SH-SY5Y (cell line): ENCODE data around the gene NF1.

ENCODE experiments used
- GATA2 ChIP-seq: IDR thresholded peaks from 2 replicates; pipeline ENCODE4 v1.6.1; 2011; ENCODE audit warnings: mild to moderate bottlenecking, low read depth, low read length
- GATA3 ChIP-seq: IDR thresholded peaks from 2 replicates; pipeline ENCODE4 v1.6.1; 2011; ENCODE audit warnings: low read depth, mild to moderate bottlenecking, low read length, moderate library complexity

Gene NF1

GRCh38 chr17:31404028-31404949 is 309.5 kb downstream of the NF1 start:
- no peak for TF ChIP-seq GATA3

DNA sequence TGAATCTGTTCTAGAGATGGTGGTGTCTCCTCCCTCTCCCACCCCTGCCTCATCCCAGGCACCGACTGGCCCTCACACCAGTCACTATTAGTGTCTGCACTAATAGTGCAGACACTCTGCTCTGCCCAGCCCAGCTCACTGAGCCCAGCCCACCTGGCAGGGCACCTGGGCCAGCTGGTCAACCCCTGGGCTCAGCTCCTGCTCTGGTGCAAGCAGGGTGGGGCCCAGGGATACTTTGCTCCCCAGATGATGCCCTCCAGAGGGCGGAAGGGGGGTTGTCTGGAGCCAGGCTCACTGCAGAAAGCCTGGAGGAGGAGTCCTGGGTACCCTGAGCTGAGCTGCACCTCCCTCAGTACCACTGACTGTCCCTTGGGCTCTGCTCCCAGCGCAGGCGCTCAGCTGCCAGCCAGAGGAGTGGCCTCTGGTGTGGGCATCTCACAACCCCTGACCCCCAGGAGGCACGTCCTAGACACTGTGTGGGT is 311.2 kb downstream of the NF1 start:
- no peak for TF ChIP-seq GATA3
- TF ChIP-seq GATA2: no peak

DNA sequence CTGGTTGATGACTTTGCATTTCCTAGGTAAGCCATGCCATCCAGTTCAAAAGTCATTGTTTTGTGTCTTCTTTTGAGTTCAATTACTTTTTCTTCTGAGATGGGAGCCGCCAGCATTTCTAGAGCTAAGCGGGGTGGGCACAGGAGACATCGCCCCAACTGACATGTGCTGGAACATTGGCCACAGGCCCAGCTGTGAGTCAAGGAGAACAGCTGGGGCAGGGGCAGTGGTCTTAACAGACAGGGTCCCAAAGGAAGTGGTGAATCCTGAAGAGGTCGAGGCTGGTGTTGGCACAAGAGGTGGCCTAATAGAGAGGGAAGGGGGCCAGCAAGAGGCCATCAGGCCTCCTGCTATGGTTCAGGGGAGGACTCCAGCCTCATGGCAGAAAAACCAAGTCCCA is 313.8 kb downstream of the NF1 start:
- no peak for TF ChIP-seq GATA2
- no peak for TF ChIP-seq GATA3

DNA sequence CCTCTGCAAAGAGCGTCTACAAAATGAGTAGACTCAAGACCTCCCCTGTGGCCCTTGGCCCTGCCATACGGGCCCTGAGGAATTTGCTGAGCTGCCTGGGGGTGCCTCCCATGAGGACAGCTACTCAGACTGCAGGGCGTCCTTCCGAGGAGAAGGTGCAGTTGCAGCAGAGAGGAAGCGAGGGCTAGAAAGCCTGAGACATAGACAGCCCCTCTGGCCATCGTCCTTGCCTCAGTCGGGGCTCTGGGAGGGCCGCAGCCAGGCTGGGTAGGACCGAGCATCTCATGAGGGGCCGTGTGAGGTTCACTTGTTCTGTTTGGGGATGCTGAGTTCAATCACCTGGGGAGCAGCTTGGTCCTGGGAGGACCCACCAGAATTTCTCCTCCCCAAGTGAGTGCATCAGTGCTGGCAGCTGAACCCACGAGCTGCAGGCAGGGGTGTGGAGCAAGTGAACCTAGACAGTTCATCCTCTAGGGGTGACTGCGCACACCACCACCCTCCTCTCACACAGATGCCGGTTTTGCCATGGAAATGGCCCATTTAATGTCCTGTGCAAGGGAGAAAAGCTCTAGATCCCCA is 317.0 kb downstream of the NF1 start:
- TF ChIP-seq GATA2 (no peak), GATA3 (no peak)

DNA sequence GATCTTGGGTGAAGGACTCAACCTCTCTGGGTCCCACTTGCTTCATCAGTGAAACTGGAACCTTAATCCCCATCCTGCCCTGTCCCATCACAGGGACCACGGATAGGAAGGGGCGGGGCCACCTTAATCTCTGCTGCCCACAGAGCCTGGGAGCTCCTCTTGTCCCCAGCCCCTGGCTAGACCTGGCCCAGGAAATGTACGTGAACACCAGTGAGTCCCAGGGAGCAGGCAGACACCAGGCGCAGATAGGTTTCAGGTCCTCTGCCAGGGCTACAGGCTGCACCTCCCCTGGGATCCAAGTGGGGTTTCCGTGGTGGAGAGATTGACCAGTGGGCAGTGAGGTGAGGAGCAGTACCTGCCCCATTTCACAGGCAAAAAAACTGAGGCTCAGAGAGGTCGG is 317.7 kb downstream of the NF1 start:
- TF ChIP-seq GATA3: no peak
- no peak for TF ChIP-seq GATA2

- no peak for TF ChIP-seq GATA3
- TF ChIP-seq GATA2: no peak
Measured at GRCh38 chr17:31413081-31413799, 318.5 kb downstream of the NF1 start.

GRCh38 chr17:31413874-31414549 is 319.2 kb downstream of the NF1 start:
- no peak for TF ChIP-seq GATA2
- TF ChIP-seq GATA3: no peak

DNA sequence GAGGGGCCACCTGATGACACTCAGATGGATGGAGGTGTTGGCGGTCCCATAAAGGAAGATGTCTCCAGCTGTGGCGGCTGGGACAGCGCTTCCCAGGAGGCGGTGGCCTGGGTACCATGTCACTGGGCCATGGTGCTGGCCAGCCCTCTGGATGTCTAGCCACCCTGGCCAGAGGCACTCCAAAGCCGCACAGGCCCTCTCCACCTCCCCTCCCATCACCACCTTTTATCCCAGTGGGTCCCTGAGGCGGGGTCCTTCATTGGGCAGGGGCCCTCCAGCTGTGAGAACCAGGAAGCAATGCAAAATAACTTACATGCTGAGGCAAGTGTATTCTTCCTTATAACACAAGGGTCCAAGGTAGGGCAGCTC is 319.8 kb downstream of the NF1 start:
- TF ChIP-seq GATA2 (no peak), GATA3 (no peak)

DNA sequence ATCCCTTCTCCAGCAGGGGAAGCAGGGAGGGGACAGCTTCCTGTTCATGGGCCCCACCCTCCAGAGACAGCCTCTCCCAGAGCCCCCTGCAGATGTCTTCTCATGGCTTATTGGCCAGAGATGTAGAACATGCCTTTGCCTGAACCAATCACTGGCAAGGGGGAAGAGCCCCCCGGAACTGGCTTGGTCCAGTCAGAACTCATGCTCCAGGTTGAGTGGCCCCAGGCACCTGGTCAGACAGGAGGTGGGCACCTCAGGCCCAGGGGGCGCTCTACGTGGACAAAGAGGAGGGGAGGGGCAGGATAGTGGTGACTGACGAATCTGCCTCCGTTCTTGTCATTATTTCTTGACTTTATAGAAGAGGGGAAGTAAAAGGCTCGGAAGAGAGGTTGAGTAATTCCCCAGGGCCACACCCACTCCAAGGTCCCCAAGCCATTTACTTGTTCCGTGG is 320.3 kb downstream of the NF1 start:
- TF ChIP-seq GATA3 (no peak), GATA2 (no peak)

DNA sequence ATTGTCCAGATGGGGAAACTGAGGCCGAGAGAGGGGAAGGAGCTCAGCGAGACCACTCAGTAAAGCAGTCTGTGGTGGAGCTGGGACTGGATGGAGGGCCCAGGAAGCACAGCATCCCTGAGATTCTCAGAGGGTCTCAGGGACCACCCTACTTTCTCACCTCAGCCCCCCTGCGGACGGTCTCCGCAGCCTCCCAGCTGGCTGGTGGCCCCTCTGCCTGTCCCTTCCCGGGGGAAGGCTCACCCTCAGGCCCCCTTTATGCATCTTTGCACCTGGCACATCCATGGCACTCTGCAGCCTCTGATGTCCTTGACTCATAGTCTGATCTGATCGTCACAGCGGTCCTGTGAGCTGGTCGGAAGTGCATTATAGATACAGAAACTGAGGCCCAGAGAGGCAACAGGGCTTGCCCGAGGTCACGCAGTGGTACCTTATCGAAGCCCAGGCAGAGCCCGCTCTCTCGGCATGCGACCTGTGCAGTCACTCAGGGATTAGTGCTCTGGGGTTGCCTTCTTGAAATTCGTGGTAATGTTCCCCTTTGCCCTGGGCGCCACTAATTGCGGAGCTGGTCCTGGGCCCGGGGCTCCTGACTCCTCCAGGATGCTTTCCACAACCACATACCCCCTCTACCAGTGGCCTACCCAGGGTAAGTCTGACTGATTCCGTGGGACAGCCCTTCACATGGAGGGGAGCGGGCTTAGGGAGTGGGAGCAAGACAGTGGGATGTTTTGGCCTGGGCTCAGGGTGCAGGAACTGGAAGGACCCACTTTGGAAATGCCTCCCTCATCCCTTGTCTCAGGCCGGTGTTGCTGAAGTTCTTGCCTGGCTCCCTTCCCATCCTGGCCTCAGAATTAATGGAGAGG is 321.1 kb downstream of the NF1 start:
- TF ChIP-seq GATA3 (no peak), GATA2 (no peak)

DNA sequence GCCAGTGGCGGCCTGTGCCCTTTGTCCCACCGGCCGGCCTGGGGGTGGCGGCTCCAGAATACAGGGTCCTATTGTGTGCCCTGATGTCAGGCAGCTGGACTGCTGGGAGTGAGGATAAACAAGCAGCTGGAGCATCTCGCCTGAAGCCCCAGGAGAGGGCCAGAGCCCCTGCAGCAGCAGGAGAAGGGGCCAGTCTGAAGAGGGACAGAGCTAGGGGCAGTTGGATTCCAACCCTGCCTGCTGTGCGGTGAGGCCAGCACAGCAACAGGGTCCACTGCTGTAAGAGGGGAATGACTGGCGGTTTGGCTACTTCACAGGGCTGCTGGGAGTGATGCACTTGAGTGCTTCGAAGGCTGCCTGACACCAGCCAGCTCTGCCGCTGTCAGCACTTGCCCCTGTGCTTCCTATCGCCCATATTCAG is 321.7 kb downstream of the NF1 start:
- TF ChIP-seq GATA3: no peak
- TF ChIP-seq GATA2: no peak

DNA sequence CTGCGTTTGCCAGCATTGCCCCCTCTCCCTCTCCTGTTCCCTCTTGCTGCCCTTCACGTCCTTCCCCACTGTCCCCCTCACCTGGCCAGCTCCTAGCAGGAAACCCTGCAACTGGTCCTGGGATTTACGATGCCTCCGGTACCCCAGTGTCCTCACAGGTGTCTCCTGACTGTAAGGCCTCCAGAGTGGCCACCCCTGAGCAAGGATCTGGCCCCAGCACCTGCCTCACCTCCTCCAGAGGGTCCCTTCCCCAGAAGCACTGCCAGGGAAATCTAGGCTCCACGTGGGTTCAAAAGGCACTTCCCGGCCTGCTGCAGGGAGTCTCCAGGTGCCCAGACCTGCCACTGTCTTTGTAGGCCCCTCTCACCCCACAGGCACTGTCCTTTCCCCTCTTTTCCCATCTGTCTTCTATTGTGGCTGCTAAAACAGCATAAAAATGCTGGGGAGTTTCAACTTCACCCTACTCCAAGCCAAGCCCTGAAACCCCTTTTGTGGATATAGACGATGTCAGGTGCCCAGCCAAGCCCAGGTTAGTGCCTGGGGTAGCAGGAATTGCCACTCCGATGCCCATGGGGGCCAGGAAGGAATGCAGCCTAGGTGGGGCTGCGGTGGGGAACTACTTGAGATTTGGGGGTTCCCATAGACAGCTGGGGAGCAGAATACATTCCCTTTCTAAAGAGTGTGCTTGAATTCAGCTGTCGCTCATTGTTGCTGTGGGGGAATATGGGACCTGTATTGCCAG is 322.4 kb downstream of the NF1 start:
- TF ChIP-seq GATA2: no peak
- no peak for TF ChIP-seq GATA3

- no peak for TF ChIP-seq GATA3
- TF ChIP-seq GATA2: no peak
Measured at GRCh38 chr17:31418773-31419350, 324.1 kb downstream of the NF1 start.
